ENCODE results near the gene CREB3L1. TPM values are rescaled to one million over a fixed set of nuclear protein-coding genes. Genes with fewer than 3 reads are reported as not detected.

The CREB3L1 gene
- total and polyA plus RNA-seq, 2 of the 13 experiments (the other 11 are each of a cell fraction or from before 2014, with no cell fraction given) = not detected

- peak; percentile 56; the same call in 1 of the 2 replicates for TF ChIP-seq ARID5B (CRISPR knock-in tag; IDR thresholded peaks at IDR 0.05)
- TF ChIP-seq REXO4 (CRISPR knock-in tag; IDR thresholded peaks at IDR 0.05; ENCODE audit: borderline replicate concordance) = no peak
- TF ChIP-seq CHD4 (IDR thresholded peaks at IDR 0.05; ENCODE audit: borderline replicate concordance, low read length) = no peak
- no peak for TF ChIP-seq ZNF678 (CRISPR knock-in tag; IDR thresholded peaks at IDR 0.05)
- peak; percentile 43; the same call in 1 of the 2 replicates for TF ChIP-seq ZNF331 (CRISPR knock-in tag; IDR thresholded peaks at IDR 0.05)
- TF ChIP-seq ZNF263 (CRISPR knock-in tag; IDR thresholded peaks at IDR 0.05) = peak; percentile 83
- no peak for TF ChIP-seq TFDP2 (CRISPR knock-in tag; IDR thresholded peaks at IDR 0.05)
- no peak for TF ChIP-seq SMAD9 (CRISPR knock-in tag; IDR thresholded peaks at IDR 0.05)
- no peak for TF ChIP-seq CBX1 (IDR thresholded peaks at IDR 0.05; ENCODE audit: low read depth)
- no peak for TF ChIP-seq CENPBD1 (CRISPR knock-in tag; IDR thresholded peaks at IDR 0.05; ENCODE audit: borderline replicate concordance, low read depth)
- no peak for TF ChIP-seq ZNF142 (CRISPR knock-in tag; IDR thresholded peaks at IDR 0.05)
- TF ChIP-seq ZNF343 (CRISPR knock-in tag; IDR thresholded peaks at IDR 0.05) = no peak
- TF ChIP-seq ARID2 (CRISPR knock-in tag; IDR thresholded peaks at IDR 0.05; ENCODE audit: borderline replicate concordance) = no peak
- no peak for TF ChIP-seq GLMP (CRISPR knock-in tag; IDR thresholded peaks at IDR 0.05; ENCODE audit: borderline replicate concordance)
- no peak for TF ChIP-seq TRIM22 (IDR thresholded peaks at IDR 0.05)
- TF ChIP-seq ZNF251 (CRISPR knock-in tag; IDR thresholded peaks at IDR 0.05) = no peak
- TF ChIP-seq ZSCAN29 (CRISPR knock-in tag; conservative IDR thresholded peaks at IDR 0.05) = 0 out of 2 replicates have a peak, but pooled peaks have one; percentile 33
Observed at GRCh38 chr11:46254133-46254491, 23.4 kb upstream of the CREB3L1 start (continued).
